Osteocyte (in vitro differentiated cells): Measurements from ENCODE around the gene CNGA4. TPM values are rescaled to one million over a fixed set of nuclear protein-coding genes. Genes with fewer than 3 reads are reported as not detected.
A peak's percentile ranks its signal among the peaks of the same experiment; 100 is the strongest.

Experiments used
- DNase-seq: peaks from one replicate; pipeline ENCODE4 v3.0.0; 2021; ENCODE audit warnings: mixed read lengths; ENCODE audit not compliant: unreplicated experiment; ENCODE audit errors: extremely low spot score
- H3K27ac Mint-ChIP-seq: one replicate; pipeline ENCODE4 v1.8.0; 2021; ENCODE audit warnings: mild to moderate bottlenecking, mixed read lengths; ENCODE audit not compliant: unreplicated experiment
- H3K27me3 Mint-ChIP-seq: one replicate; pipeline ENCODE4 v1.8.0; 2021; ENCODE audit warnings: mixed read lengths; ENCODE audit not compliant: unreplicated experiment
- H3K36me3 Mint-ChIP-seq: one replicate; pipeline ENCODE4 v1.8.0; 2021; ENCODE audit warnings: mixed read lengths; ENCODE audit not compliant: unreplicated experiment
- H3K4me1 Mint-ChIP-seq: one replicate; pipeline ENCODE4 v1.8.0; 2021; ENCODE audit warnings: mixed read lengths; ENCODE audit not compliant: unreplicated experiment
- H3K4me3 Mint-ChIP-seq: one replicate; pipeline ENCODE4 v1.8.0; 2021; ENCODE audit warnings: mild to moderate bottlenecking, moderate library complexity, mixed read lengths; ENCODE audit not compliant: unreplicated experiment
- H3K9me3 Mint-ChIP-seq: one replicate; pipeline ENCODE4 v1.8.0; 2021; ENCODE audit warnings: mixed read lengths; ENCODE audit not compliant: unreplicated experiment
- total RNA-seq: library from RNA; stranded (reverse); gene quantifications from 2 replicates; pipeline ENCODE4 v1.2.1, GENCODE V29; 2021
- TF ChIP-seq, protein P1 (sequence below): fragments of 200-600 bp; sonication (generic); IDR thresholded peaks from 2 replicates; pipeline ENCODE4 v1.5.0; 2021; ENCODE audit warnings: antibody characterized with exemption, mild to moderate bottlenecking, moderate library complexity

The CNGA4 gene
- total RNA-seq, 1 donor from 2014 or later = not detected

- Mint-ChIP-seq H3K36me3 (no peaks in the 10 kb centered on the region), H3K4me1 (peaks cover 19% of the 10 kb centered on the region), H3K27ac (no peak overlapping the region), H3K4me3 (peak overlapping the region; percentile 99), H3K27me3 (no peaks in the 10 kb centered on the region), H3K9me3 (no peaks in the 10 kb centered on the region)
- TF ChIP-seq, protein P1, sequence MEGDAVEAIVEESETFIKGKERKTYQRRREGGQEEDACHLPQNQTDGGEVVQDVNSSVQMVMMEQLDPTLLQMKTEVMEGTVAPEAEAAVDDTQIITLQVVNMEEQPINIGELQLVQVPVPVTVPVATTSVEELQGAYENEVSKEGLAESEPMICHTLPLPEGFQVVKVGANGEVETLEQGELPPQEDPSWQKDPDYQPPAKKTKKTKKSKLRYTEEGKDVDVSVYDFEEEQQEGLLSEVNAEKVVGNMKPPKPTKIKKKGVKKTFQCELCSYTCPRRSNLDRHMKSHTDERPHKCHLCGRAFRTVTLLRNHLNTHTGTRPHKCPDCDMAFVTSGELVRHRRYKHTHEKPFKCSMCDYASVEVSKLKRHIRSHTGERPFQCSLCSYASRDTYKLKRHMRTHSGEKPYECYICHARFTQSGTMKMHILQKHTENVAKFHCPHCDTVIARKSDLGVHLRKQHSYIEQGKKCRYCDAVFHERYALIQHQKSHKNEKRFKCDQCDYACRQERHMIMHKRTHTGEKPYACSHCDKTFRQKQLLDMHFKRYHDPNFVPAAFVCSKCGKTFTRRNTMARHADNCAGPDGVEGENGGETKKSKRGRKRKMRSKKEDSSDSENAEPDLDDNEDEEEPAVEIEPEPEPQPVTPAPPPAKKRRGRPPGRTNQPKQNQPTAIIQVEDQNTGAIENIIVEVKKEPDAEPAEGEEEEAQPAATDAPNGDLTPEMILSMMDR = no peak
- no peak for DNase-seq
Observed at GRCh38 chr11:6232899-6233298, 6.0 kb upstream of the CNGA4 start.

DNA sequence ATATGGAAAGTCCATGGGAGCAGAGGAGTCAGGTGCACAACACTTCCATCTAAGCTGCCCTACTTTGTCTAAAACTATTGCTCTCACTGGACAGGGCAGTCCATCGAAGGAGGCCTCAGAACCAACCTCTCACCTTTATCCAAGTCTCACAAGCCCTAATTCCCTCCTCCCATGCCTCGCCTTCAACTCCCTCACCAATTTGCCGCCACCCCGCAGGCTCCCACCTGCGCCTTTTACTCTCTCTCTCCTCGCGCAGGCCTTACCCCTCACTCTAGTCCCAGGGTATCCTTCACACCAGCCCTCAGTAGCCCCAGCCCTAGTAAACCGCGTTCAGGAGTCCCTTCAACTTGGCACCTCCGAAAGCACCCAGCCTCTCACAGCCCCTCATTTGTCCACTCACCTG lies 4.9 kb upstream of the CNGA4 start:
- H3K4me3 Mint-ChIP-seq = peak overlapping the region; percentile 99
- peaks cover 19% of the 10 kb centered on the region for H3K4me1 Mint-ChIP-seq
- H3K36me3 Mint-ChIP-seq = no peaks in the 10 kb centered on the region
- H3K27ac Mint-ChIP-seq = peak overlapping the region; percentile 99
- no peaks in the 10 kb centered on the region for H3K9me3 Mint-ChIP-seq
- DNase-seq = no peak
- peaks cover 2% of the 10 kb centered on the region for H3K27me3 Mint-ChIP-seq
- TF ChIP-seq, protein P1 = no peak

- TF ChIP-seq, protein P1 = no peak
- Mint-ChIP-seq H3K9me3 (no peaks in the 10 kb centered on the region), H3K4me1 (peaks cover 19% of the 10 kb centered on the region), H3K27me3 (peaks cover 2% of the 10 kb centered on the region), H3K36me3 (no peaks in the 10 kb centered on the region), H3K27ac (peak within 1 kb of the TSS; percentile 99), H3K4me3 (peak within 1 kb of the TSS; percentile 99)
- DNase-seq = peak; percentile 100
Observed at GRCh38 chr11:6234387-6235107, 4.3 kb upstream of the CNGA4 start, which contains the start of gene FHIP1B. Gene FHIP1B (minus strand): TSS chr11:6234636. CDS start chr11:6224516, 10,120 bp downstream.

- H3K27me3 Mint-ChIP-seq = peaks cover 7% of the 10 kb centered on the region
- no peak for DNase-seq
- no peak overlapping the region for H3K4me3 Mint-ChIP-seq
- H3K27ac Mint-ChIP-seq = no peak overlapping the region
- no peaks in the 10 kb centered on the region for H3K36me3 Mint-ChIP-seq
- peaks cover 19% of the 10 kb centered on the region for H3K4me1 Mint-ChIP-seq
- TF ChIP-seq, protein P1 = no peak
- no peaks in the 10 kb centered on the region for H3K9me3 Mint-ChIP-seq
Observed at GRCh38 chr11:6237266-6237665, 1.6 kb upstream of the CNGA4 start.

- TF ChIP-seq, protein P1 = no peak
- Mint-ChIP-seq H3K27me3 (peaks cover 11% of the 10 kb centered on the region), H3K4me3 (no peak overlapping the region)
Observed at GRCh38 chr11:6237761-6238302, 1.1 kb upstream of the CNGA4 start.

More at GRCh38 chr11:6237761-6238302, 1.1 kb upstream of the CNGA4 start:
- no peak for DNase-seq
- H3K4me1 Mint-ChIP-seq = peaks cover 19% of the 10 kb centered on the region
- no peaks in the 10 kb centered on the region for H3K9me3 Mint-ChIP-seq
- no peaks in the 10 kb centered on the region for H3K36me3 Mint-ChIP-seq
- no peak overlapping the region for H3K27ac Mint-ChIP-seq
